CD4-positive, alpha-beta T cell treated with Interleukin-17A for 4 hours (primary cell): ENCODE data around the gene TSPYL4.

Source experiments
- DNase-seq: peaks from one replicate; pipeline ENCODE4 v3.0.0-alpha.2; 2020; ENCODE audit warnings: mixed read lengths

Gene TSPYL4

GRCh38 chr6:116221067-116221466 is 32.8 kb downstream of the TSPYL4 start:
- no peak for DNase-seq

- no peak for DNase-seq
These were observed 35.0 kb downstream of the TSPYL4 start for GRCh38 chr6:116218866-116219265.

DNA sequence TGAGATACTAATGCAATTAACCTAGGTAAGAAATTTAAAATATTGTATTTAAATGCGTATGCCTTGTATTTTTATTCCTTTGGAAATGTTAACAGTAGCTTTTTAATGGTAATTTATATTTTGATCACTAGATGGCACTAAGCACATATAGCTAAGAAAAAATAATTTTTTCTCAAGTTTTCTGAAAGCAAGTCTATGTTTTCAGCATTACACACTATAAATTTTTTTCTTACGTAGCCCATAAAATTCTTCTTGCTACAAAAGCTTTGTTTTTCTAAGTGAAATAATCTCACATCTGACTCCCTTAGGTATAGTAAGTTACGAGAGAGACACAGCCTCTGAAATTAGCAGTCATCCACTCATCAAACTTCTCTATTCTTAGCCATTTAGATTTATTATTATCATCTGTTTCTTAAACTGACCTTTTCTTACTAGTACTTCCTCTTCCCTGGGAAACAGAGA is 35.7 kb downstream of the TSPYL4 start:
- DNase-seq: no peak

GRCh38 chr6:116217069-116217468 is 36.8 kb downstream of the TSPYL4 start:
- no peak for DNase-seq

DNA sequence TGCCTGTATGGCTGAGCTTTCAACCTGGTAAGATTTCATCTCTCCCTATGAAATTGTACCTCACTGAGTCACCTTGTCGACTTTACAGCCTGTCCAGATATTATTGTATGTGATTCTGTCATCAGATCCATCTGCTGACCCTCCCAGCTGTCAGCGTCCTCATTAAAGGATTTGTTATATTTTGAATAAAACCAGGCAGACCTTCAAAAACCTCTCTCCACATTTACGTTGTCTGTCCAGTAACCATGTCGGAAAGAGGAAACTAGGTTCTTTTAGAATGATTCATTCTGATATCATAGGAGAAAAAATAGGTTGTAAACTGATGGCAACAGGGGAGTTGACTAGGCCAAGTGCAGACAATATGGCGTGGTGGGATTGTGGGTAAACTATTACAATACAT is 38.5 kb downstream of the TSPYL4 start:
- no peak for DNase-seq

DNA sequence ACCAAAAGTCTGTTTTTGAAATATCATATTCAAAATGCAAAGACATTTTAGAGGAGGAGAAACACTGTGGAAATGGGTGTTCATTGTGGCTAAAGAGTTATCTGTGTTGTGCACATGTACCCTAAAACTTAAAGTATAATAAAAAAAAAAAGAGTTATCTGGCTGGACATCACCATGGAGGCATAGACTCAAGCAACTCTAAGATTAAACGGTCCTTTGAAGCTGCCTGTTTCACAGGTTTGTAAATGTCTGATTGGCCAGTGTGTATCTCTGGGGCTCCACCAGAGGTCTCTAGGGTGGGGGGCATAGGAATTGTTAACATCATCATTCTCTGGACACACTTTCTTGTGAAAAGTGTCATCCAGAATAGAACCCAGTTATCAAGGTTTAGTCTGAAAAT is 39.2 kb downstream of the TSPYL4 start:
- no peak for DNase-seq

DNA sequence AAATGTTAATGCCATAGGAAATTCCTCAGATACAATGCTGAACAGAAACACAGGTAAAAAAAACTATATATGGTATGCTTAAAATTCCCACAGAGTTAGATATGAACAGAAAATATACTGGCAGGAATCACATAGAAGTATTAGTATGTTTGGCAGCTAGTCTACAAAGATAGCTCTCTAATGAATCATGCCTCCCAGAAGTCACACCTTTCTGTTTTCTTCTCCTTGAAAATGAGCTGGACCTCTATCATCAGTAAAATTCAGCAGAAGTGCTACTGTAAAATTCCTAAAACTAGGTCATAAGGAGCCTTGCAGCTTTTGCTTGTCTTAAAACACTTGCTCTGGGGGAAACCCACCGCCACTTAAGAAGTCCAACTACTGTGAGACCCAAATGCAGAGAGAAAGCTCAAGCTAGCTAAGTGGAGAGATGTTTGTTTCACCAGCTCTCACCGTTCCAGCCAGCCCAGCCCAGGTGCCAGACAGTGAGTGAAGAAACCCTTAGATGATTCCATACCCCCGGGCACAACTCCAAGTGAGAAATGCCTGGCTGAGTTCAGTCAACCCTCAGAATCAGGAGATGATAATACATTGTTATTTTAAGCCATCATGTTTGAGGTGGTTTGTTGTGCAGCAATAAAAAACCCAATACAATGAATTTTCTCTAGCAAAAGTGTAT is 43.0 kb downstream of the TSPYL4 start:
- no peak for DNase-seq

- no peak for DNase-seq
These were observed 43.6 kb downstream of the TSPYL4 start for GRCh38 chr6:116210316-116210715.

DNA sequence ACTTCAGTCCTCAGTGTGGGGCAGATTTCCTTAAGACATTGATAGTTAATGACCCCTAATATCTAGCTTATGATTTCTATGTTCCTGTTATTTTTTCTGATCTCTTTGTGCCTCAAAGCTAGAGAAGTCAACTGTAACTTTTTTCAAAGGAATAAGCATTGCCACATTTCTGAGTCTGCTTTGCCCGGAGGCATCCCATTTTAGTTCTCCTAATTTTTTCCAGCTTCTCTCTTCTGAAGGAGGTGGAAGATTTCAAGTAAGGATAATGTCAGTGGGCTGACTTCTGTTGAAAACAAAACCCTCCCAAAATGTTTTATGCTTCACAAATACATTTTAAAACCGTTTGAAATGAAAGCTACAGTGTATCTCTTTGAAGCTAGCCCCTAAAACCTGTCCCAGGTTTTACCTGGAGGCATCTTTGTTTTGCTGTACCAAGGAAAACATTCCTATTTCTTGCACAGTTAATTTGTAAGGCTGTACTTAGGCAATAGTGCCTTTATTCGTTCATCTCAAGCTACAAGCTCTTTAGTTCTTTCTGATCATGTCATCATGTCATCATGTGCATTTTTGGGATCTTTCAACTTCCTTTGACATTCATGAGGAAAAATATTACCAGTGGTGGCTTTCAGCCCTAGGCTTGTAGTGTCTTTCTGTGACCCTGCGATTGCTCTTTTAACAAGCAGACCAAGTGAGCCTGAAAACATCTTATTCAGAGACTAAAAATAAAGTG is 45.7 kb downstream of the TSPYL4 start:
- no peak for DNase-seq

- DNase-seq: no peak
These were observed 47.5 kb downstream of the TSPYL4 start for GRCh38 chr6:116206231-116206903.

DNA sequence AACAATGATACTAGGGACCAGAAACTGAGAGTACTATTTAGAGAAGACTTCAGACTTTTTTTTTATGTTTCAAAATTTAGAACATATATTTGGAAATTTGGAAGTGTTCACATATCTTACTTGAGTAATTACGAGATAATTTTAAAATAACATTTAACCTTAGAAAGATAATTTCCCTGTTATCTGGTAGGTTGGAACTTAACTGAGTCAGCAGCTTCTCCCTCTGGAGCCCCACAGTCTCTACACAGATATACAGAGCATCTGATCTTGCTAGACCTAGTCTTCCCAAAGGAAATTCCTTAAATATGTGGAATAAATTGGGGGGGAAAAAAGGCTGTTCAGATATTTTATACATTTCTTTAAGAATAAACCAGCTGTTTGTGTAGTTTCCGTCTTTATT is 48.6 kb downstream of the TSPYL4 start:
- no peak for DNase-seq

- DNase-seq: no peak
These were observed 52.3 kb downstream of the TSPYL4 start for GRCh38 chr6:116201538-116201937.

GRCh38 chr6:116200619-116201249 is 53.1 kb downstream of the TSPYL4 start:
- no peak for DNase-seq
